C4-2B (cell line): ENCODE measurements around the gene SFXN5.

Source experiments
- ZFX ChIP-seq: fragments of 450-650 bp; IDR thresholded peaks from 2 replicates; pipeline ENCODE4 v1.6.1; 2017
- TF ChIP-seq, protein P1 (sequence below): fragments of 450-650 bp; conservative IDR thresholded peaks from 2 replicates; pipeline ENCODE4 v1.5.1; 2017; ENCODE audit warnings: mild to moderate bottlenecking

DNA sequence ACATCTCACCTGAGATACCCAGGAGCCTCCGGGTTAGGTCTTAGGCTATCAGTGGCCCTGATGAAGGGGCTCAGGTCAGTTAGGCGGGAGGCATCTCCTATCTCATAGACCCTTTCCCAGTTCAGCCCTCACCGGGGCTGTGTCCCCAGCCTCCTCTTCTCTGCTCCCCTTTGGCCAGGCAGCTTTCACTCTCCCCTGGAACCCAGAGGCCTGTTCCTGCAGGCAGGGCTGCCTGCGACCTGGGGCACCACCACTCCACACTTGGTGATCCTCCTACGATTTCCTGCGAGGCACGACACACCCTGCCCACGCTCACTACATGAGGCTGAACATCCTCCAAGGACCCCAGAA, 51.2 kb downstream of the SFXN5 start:
- TF ChIP-seq, protein P1, sequence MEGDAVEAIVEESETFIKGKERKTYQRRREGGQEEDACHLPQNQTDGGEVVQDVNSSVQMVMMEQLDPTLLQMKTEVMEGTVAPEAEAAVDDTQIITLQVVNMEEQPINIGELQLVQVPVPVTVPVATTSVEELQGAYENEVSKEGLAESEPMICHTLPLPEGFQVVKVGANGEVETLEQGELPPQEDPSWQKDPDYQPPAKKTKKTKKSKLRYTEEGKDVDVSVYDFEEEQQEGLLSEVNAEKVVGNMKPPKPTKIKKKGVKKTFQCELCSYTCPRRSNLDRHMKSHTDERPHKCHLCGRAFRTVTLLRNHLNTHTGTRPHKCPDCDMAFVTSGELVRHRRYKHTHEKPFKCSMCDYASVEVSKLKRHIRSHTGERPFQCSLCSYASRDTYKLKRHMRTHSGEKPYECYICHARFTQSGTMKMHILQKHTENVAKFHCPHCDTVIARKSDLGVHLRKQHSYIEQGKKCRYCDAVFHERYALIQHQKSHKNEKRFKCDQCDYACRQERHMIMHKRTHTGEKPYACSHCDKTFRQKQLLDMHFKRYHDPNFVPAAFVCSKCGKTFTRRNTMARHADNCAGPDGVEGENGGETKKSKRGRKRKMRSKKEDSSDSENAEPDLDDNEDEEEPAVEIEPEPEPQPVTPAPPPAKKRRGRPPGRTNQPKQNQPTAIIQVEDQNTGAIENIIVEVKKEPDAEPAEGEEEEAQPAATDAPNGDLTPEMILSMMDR, result no peak
- no peak for TF ChIP-seq ZFX
